ENCODE data around the gene PPP4R3A.
"Not testable (repeated sequence)": the region's sequence is repeated elsewhere in the genome, so short reads cannot be mapped to it uniquely, and the experiment has no call there.

The PPP4R3A gene

DNA sequence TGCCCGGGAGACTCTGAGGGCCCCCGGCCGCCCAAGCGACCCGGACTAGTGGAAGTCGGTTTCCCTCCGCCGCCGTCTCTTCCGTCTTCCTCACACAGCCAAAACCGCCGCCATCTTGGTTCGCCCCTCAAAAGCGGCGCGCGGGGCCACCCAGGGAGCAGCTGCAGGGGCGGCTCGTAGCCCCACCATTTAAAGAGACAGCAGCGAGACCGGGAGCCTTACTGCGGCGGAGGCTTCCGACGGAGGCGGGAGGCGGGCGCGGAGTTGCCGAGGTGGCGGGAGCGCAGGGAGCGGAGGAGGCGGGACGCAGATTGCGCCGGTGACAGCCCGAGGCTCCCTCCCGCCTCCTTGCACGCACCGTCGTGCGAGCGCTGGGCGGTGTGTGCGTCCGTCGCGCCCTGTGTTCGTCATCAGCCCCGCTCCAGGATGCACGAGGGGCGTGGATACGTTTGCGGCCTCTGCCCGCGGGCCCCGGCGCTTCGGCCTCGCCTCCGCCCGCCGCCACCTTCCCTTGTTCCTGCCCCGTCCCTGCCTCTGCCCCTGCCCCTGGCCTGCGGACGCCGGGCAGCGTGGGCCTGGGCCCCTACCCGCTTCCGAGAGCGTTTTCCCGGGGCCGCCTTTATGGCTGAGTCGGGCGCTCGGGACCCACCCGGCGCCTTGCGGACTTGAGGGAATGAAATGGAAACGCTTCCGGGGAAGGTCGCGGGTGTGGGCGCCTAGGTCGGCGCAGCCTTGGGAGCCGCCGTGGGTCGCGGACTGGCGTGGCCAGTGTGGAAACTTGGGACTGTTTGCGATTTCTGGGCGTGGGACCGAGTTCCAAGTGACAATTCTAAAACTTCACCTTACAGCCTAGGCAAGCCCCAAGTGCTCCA, at the start of gene PPP4R3A:
Gene PPP4R3A (minus strand): TSS at position 140 of the 872 bp plus-strand sequence. CDS start 663 bp downstream, outside the sequence.
- peak; percentile 98 for DNase-seq

DNA sequence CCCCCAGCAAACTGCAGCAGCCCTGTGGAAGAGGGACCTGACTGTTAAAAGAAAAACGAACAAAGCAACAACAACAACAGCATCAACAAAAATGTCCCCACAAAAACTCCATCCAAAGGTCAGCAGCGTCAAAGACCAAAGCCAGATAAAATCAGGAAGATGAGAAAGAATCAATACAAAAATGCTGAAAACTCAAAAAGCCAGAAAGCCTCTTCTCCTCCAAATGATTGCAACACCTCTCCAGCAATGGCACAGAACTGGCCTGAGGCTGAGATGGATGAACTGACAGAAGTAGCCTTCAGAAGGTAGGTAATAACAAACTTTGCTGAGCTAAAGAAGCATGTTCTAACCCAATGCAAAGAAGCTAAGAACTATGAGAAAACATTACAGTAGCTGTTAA, 45.4 kb upstream of the PPP4R3A start:
- no peak for DNase-seq

DNA sequence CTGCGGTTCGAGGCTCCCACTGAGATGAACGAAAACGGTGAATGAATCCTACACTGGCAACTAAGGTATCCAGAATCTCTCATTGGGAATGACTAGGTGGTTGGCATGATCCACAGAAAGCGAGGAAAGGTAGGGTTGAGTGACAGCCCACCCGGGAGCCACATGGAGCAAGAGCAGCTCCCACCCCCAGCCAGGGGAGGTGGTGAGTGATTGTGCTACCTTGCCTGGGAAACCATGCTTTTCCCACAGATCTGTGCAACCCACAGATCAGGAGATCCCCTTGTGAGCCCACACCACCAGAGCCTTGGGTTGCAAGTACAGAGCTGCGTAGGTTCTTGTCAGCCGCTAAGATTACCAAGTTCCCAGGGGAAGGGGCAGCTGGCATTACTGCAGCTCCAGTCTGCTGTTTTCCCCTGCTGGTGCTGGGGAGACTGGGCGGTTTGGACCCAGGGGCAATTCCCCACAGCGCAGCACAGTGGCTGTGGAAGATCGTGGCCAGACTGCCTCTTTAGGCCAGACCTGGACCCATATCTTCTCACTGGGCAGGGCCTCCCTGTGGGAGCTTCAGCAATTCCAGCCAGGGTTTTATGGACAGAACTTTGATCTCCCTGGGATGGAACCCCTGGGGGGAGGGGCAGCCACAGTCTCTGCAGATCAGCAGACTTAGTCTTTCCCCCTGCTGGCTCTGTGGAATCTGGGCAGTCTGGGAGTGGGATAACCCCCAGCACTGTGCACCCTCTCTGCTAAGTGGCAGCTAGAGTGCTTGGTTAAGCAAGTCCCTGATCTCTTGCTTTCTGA, 44.6 kb upstream of the PPP4R3A start:
- DNase-seq, result no peak

DNA sequence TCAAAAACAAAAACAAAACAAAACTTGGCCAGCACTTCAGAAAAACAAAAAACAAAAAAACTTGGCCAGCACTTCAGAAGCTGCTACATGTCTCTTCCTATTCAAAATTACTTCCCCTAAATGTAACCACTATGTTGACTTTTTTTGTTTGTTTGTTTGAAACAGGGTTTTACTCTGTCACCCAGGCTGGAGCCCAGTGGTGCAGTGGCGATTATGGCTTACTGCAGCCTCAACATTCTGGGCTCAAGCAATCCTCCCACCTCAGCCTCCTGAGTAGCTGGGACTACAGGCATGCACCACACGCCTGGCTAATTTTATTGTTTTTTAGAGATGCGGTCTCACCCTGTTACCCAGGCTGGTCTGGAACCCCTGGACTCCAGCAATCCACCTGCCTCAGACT, 38.0 kb upstream of the PPP4R3A start:
- DNase-seq, result no peak

DNA sequence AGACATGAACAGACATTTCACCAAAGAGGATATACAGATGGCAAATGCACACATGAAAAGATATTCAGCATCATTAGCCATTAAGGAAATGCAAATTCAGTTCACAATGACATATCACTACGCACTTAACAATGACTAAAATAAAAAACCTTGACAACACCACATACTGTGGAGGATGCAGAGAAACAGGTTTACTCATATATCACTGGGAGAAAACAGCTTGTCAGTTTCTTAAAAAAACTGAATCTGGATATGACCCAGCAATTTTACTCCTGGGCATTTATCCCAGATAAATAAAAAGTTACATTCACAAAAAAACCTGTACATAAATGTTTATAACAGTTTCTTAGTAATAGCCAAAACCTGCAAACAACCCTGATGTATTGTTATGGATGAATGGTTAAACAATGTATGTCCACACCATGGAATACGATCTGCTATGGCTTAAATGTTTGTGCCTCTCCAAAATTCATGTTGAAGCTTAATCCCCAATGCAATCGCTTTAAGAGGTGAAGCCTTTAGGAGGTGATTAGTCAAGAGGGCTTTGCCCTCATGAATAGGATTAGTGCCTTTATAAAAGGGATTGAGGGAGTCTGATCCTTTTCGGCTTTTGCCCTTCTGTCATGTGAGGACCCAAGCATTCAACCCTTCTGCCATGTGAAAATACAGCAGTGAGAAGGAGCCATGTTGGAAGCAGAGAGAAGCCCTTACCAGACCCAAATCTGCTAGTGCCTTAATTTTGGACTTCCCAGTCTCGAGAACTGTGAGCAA, 36.0 kb upstream of the PPP4R3A start:
- DNase-seq, result peak; percentile 7

DNA sequence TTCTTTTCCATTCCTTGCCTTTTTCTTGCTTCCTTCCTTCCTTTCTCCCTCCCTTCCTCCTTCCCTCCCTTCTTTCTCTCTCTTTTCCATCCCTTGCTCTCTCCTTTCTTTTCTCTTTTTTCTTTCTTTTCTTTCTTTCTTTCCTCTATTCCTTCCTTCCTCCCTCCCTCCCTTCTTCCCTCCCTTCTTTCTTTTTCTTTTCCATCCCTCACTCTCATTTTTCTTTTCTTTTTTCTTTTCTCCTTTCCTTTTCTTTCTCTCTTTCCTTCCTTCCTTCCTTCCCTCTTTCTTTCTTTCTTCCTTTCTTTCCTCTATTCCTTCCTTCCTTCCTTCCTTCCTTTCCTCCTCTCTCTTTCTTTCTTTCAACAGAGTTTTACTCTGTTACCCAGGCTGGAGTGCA, 35.1 kb upstream of the PPP4R3A start:
- DNase-seq, result no peak

DNA sequence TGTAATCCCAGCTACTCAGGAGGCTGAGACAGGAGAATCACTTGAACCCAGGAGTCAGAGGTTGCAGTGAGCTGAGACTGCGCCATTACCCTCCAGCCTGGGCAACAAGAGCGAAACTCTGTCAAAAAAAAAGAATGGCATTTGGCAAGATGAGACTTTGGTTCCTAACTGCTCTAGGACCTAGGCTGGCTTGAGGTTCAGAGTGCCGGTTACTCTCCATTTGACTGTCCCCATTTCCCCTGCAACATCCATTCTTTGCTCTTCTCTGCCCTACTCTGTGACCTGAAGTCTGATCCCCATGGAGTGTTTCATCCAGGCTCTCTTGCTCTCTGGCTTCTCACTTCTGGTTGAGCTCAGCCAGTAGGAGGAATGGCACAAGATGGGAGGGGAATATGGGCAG, 26.2 kb upstream of the PPP4R3A start:
- no peak for DNase-seq

DNA sequence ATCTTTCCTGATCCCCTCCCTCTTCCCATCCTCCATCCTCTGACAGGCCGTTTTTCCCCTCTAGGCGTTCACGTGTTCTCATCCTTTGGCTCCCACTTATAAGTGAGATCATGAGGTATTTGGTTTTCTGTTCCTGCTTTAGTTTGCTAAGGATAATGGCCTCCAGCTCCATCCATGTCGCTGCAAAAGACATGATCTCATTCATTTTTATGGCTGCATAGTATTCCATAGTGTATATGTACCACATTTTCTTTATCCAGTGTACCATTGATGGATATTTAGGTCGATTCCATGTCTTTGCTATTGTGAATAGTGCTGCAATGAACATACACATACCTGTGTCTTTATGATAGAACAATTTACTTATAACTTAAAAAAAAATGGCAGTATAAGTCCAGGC, 23.9 kb upstream of the PPP4R3A start:
- DNase-seq, result not testable (repeated sequence)

DNA sequence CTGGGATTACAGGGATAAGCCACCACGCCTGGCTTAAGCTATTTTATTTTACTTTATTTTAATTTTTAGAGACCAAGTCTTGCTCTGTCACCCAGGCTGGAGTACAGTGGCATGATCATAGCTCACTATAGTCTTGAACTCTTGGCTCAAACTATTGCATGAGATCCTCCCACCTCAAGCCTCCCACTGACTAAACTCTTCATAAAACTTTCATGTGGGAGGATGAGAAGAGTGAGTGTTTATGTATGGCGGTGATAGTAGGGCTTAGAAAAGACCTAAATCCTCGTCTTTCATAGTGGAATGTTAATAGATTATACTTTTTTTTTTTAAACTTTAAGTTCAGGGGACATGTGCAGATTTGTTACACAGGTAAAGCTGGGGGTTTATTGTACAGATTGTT, 23.5 kb upstream of the PPP4R3A start:
- no peak for DNase-seq

DNA sequence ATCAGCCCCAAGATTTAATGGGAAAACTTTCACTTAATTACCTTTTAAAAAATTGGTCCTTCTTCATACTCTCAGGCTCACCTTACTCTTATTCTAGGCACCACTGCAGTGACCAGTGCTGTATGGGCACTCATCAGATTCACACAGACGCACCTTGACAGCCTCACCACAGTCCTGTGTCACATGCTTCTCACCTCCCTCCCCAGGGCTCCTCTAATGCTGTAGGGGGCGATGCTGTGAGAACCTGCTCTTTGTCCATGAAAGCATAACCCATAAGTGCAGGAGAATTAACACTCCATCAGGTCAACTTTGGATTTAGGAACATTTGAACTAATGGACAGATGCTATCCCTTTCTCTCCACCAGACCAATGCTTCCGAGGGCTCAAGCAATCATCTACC, 13.9 kb upstream of the PPP4R3A start:
- DNase-seq, result no peak

DNA sequence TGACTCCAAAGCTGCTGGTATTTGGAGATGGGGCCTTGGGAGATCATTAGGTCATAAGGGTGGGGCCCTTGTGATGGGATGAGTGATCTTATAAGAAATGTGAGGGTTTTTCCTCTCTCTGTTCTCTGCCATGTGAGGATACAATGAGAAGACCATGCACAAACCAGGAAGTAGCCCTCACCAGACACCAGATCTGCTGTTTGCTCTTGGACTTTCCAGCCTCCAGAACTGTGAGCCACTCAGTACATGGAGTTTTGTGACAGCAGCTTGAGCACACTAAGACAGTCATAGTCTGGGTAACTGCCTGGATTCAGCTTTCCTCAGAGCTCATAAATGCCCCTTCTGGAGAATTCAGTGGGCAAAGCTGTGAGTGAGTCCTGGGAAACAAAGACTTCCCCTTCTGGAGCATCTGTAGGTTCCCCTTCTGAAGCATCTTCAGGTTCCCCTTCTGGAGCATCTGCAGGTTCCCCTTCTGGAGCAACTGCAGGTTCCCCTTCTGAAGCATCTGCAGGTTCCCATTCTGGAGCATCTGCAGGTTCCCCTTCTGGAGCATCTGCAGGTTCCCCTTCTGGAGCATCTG, 11.0 kb upstream of the PPP4R3A start:
- DNase-seq, result no peak

DNA sequence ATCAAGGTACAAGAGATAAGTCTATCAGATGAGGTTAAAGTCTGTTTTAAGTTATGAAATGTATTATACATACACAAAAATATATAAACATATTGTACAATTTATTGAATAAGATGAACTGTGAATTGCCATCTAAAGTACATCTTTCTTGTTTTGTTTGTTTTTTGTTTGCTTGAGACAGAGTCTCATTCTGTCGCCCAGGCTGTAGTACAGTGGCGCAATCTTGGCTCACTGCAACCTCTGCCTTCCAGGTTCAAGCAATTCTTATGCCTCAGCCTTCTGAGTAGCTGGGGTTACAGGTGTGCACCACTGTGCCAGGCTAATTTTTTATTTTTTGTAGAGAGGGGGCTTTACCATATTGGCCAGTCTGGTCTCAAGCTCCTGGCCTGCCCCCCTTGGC, 10.0 kb upstream of the PPP4R3A start:
- DNase-seq, result no peak

DNA sequence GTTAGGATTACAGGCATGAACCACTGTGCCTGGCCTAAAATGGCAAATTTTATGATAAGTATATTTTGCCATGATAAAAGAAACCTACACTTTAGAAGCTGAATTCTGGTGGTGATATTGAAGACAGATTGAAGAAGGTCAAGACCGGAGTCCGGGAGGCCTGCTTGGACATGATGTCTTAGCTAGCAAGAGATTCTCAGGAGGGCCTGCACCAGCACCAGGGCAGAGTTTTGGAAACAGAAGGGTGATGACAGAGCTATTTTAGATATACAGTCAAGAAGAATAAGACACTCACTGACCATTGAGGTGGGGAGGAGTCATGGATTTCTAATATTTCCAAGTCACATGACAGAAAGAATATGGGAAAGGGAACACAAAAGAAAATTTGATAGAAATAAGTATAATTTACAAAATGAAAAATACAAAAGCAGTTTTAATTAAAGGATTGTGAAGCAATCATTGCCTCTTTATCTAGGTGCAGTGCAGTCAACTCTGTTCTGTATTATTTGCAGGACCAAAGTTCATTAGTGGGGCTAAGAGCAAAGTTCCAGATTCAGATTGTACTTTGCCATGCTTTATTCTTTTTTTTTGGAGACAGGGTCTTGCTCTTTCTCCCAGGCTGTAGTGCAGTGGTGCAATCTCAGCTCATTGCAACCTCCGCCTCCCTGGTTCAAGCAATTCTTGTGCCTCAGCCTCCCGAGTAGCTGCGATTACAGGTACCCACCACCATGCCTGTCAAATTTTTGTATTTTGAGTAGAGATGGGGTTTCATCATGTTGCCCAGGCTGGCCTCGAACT, 9.3 kb upstream of the PPP4R3A start:
- no peak for DNase-seq

DNA sequence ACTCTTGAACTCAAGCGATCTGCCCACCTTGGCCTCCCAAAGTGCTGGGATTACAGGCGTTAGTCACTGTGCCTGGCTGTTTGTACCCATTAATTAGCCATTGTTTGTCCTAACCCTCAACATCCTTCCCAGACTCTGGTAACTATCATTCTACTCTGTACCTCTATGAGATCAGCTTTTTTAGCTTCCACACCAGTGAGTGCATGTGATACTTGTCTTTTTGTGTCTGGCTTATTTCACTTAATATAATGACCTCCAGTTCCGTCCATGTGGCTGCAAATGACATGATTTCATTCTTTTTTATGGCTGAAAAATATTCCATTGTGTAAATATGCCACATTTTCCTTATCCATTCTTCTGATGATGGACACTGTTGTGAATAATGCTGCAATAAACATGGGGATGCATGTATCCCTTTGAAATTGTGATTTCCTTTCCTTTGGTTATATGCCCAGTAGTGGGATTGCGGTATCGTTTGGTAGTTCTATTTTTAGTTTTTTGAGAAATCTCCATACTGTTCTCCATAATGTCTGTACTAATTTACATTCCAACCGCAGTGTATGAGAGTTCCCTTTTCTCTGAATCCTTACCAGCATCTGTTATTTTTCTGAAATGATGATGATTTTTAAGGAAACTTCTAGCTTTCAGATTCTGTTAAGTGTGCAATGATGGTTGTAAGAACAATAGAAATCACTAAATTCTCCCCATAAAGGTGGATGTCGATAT, 6.7 kb upstream of the PPP4R3A start:
- DNase-seq, result no peak

DNA sequence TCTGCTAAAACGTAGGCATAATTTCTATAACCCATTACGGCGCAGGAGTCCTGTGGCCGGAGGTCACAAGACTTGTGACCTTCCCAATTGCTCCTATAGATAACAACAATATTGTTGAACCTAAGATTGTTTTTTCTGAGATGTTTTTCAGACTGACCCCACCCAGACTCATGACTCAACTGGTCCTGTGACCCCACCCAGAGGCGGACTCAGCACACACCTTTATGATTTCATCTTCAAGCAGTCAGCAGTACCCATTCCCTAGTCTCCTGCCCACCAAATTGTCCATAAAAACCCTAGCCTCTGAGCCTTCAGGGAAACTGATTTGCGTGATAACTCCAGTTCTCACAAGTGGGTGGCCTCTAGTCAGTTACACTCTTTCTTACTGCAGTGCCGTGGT, 5.9 kb upstream of the PPP4R3A start:
- DNase-seq, result no peak

DNA sequence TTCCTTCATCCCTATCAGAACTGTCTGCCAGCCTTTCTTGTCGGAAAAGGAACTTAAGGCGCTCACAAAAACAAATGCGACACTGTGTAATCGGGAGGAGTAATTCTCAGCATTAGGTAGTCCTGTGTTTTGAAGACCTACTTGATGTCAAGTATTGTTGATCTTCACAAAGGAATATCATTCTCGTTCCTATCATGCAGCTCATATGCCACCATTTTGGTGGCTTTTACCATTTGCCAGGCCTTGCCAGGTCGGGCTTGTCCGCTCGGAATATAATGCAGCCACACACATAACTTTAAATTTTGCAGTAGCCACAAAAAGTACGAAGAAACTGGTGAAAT, 903 bp upstream of the PPP4R3A start:
- no peak for DNase-seq

DNA sequence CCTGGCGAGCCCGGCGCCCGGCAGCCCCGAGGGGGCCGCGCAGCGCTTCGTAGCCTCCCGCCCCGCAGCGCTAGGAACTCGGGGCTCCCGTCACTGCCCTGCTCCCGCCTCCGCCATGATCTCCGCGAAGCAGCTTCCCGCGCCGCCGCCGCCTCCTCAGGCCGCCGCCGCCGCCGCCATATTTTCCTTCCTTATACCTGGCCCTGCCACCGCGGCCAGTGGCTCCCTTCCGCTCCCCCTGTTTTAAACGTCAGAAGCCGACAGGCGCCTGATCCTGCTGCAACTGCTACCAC, 286 bp downstream of the PPP4R3A start:
- no peak for DNase-seq

DNA sequence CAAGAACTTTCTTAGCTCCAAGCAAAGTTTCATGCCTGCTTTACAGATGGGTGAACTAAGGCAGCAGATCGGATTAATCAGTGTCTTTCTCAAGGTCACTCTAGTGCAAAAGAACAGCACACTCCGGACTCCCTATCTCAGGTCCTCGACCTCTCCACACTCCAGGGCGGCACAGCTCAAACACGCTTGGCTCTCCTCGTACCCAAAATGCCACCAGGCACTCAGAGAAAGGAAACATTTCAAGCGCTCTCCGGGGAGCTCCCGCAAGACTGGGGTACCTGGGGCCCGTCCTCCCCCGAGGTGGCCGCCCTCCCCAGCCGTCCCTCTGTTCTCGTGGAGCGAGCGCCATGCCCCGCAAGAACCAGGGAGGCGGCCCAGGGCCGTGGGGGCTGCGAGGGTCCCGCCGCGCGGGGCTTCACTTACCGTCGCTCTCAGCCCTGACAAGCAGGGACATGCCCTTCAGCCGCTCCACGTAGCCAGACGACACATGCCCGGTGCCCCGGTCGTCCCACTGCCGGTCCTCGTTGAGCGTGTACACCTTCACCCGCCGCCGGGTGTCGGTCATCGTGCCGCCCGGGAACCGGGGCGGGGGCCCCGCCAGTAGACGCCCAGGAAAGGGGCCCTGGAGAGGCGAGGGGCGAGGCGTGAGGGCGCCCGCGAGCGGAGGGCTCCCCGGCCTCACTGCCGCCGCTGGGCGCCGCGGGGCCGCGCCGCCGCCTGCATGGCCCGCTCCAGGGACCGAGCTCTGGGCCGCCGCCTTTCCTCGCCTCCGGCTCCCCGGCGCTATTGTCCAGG, 830 bp downstream of the PPP4R3A start:
- peak; percentile 31 for DNase-seq

DNA sequence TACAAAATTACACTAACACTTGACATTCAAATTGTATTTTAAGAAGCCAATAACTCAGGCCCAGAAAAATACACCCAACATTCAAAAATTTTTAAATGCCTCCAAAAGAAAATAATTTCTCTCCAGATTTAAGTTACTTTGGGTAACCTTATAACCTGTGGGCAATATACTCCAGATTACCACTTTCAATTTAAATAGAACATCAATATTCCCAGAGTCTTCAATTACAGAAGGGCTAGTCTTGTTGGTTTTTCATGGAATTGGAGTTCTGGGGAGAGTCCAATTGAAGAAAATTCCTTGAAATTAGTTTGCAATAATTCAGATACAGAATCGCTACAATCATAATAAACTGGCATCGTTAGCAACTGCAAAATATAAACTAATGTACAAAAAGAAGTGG, 2.0 kb downstream of the PPP4R3A start:
- no peak for DNase-seq

DNA sequence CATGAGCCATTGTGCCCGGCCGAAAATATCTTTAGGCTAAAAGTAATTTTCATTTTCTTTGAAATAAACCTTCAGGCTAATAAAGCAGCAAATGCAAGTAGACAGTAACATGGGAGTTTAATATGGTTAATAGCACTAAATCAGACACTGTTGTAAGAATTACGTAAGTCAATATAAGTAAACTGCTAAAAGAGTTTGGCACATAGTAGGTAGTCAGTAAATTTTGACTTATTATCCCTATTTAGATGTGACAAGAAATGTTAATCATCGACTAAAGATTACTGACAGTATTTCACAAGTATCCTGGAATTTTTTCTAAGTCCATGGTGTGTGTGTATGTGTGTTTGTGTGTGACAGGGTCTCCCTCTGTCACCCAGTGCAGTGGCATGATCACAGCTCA, 3.9 kb downstream of the PPP4R3A start:
- no peak for DNase-seq

DNA sequence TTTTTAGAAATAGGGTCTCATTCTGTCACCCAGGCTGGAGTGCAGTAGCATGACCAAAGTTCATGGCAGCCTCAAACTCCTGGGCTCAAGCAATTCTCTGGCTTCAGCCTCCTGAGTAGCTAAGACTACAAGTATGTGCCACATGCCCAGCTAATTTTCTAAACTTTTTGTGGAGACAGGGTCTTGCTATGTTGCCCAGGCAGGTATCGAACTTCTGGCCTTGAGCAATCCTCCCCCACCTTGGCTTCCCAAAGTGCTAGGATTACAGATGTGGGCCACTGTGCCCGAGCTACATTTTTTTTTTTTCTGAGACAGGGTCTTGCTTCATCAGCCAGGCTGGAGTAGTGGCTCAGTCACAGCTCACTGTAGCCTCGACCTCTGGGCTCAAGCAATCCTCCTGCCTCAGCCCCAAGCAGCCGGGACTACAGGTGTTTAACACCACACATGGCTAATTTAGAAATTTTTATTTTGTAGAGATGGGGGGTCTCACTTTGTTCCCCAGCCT, 7.1 kb downstream of the PPP4R3A start:
- no peak for DNase-seq
